Parathyroid adenoma (tissue), 2 donors: ENCODE results near the gene ZNF839.

ENCODE experiments used
- H2AFZ ChIP-seq: fragments of 300-600 bp; sonication (generic); one replicate; pipeline ENCODE4 v1.7.0; 2017; ENCODE audit warnings: antibody characterized with exemption, mild to moderate bottlenecking
- H3K27ac ChIP-seq: fragments of 300-600 bp; sonication (generic); one replicate; pipeline ENCODE4 v1.7.0; 2017
- H3K27me3 ChIP-seq: fragments of 300-600 bp; sonication (generic); one replicate; pipeline ENCODE4 v1.7.0; 2017; ENCODE audit warnings: low read length; ENCODE audit not compliant: control insufficient read depth, insufficient read depth
- H3K36me3 ChIP-seq: fragments of 300-600 bp; sonication (generic); one replicate; pipeline ENCODE4 v1.7.0; 2017; ENCODE audit warnings: low read length; ENCODE audit not compliant: control insufficient read depth, insufficient read depth
- H3K4me1 ChIP-seq: fragments of 300-600 bp; sonication (generic); one replicate; pipeline ENCODE4 v1.7.0; 2017; ENCODE audit warnings: control low read depth
- H3K4me2 ChIP-seq: fragments of 300-600 bp; sonication (generic); one replicate; pipeline ENCODE4 v1.7.0; 2017; ENCODE audit warnings: low read length
- H3K4me3 ChIP-seq: fragments of 300-600 bp; sonication (generic); one replicate; pipeline ENCODE4 v1.7.0; 2017; ENCODE audit warnings: low read depth, low read length
- H3K79me2 ChIP-seq: fragments of 300-600 bp; sonication (generic); one replicate; pipeline ENCODE4 v1.7.0; 2017; ENCODE audit warnings: control low read depth
- H3K9ac ChIP-seq: fragments of 300-600 bp; sonication (generic); one replicate; pipeline ENCODE4 v1.7.0; 2017; ENCODE audit warnings: mild to moderate bottlenecking
- H3K9me3 ChIP-seq: fragments of 300-600 bp; sonication (generic); one replicate; pipeline ENCODE4 v1.7.0; 2017; ENCODE audit warnings: low read length; ENCODE audit not compliant: control insufficient read depth
- TF ChIP-seq, protein P1 (sequence below): fragments of 300-600 bp; sonication (generic); IDR thresholded peaks from one replicate; pipeline ENCODE4 v1.7.0; 2017; ENCODE audit warnings: antibody characterized with exemption, mild to moderate bottlenecking
- donor health status: primary hyperparathyroidism.

The ZNF839 gene

DNA sequence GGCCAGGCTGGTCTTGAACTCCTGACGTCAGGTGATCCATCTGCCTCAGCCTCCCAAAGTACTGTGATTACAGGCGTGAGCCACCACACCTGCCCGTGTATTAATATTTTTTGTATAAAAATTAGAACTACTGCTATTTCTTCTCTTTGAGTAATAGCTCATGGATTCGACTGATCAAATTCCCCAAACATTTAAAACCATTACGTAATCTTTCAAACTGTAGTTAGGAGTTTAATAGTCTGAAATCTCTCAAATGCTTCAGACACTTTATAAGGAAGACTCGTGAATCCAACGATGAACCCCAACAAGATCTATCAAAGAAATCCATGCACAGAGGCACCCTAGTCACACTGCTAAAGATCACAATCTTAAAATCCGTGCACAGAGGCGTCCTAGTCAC lies 59.3 kb downstream of the ZNF839 start:
- TF ChIP-seq, protein P1, sequence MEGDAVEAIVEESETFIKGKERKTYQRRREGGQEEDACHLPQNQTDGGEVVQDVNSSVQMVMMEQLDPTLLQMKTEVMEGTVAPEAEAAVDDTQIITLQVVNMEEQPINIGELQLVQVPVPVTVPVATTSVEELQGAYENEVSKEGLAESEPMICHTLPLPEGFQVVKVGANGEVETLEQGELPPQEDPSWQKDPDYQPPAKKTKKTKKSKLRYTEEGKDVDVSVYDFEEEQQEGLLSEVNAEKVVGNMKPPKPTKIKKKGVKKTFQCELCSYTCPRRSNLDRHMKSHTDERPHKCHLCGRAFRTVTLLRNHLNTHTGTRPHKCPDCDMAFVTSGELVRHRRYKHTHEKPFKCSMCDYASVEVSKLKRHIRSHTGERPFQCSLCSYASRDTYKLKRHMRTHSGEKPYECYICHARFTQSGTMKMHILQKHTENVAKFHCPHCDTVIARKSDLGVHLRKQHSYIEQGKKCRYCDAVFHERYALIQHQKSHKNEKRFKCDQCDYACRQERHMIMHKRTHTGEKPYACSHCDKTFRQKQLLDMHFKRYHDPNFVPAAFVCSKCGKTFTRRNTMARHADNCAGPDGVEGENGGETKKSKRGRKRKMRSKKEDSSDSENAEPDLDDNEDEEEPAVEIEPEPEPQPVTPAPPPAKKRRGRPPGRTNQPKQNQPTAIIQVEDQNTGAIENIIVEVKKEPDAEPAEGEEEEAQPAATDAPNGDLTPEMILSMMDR: no peak
- no peak overlapping the region for H2AFZ ChIP-seq
- H3K79me2 ChIP-seq: peaks cover 2% of the 10 kb centered on the region
- H3K9ac ChIP-seq: no peak overlapping the region
- no peak overlapping the region for H3K27ac ChIP-seq
- H3K4me1 ChIP-seq: no peaks in the 10 kb centered on the region
- no peaks in the 10 kb centered on the region for H3K36me3 ChIP-seq
- H3K4me3 ChIP-seq: no peak overlapping the region
- H3K4me2 ChIP-seq: no peak overlapping the region
- H3K9me3 ChIP-seq: no peaks in the 10 kb centered on the region
- no peaks in the 10 kb centered on the region for H3K27me3 ChIP-seq

GRCh38 chr14:102387086-102387485 lies 67.5 kb downstream of the ZNF839 start:
- Histone ChIP-seq H2AFZ (no peak overlapping the region), H3K79me2 (peaks cover 2% of the 10 kb centered on the region), H3K4me1 (no peaks in the 10 kb centered on the region), H3K4me2 (no peak overlapping the region), H3K4me3 (no peak overlapping the region), H3K9me3 (no peaks in the 10 kb centered on the region), H3K27ac (no peak overlapping the region), H3K36me3 (no peaks in the 10 kb centered on the region), H3K9ac (no peak overlapping the region), H3K27me3 (no peaks in the 10 kb centered on the region)
- TF ChIP-seq, protein P1: no peak

GRCh38 chr14:102389246-102389645 lies 69.7 kb downstream of the ZNF839 start:
- Histone ChIP-seq H3K27ac (no peak overlapping the region), H3K27me3 (no peaks in the 10 kb centered on the region), H3K9ac (no peak overlapping the region)

DNA sequence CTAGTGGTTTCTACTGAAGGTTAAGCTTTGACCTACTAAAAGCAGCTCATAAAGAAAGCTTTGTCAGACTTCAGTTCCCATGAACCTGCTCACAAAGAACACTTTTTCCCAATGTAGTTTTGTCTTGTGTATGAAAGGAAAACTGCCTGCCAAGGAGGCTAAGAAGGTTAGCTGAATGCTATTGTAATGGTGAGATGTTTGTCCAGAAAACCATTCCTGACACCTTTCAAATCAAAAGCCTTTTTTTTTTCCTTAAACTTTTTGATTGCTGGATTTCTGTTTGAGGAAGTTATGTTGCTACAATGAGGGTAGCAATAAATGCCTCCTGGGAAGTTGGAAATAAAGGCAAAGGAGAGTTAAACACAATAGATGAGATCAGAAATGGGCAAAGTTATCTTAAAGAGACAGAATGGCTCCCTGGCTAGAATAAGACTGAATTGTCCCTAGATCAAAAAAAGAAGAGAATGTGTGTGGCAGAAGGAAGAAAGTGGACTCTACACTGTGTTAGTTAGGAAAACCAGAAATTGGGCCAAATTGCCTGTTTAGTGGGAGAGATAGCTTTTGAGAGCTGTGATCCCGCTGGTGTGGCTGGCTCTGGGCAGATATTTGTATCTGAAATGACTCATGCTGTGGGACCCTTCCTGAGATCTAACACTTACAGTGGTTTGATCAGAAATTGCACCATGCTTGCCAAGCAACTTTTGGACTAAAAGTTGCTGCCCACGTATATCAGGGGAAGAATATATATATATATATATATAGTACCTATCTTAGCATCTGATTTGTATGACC lies 70.7 kb downstream of the ZNF839 start:
- Histone ChIP-seq H3K4me2 (no peak overlapping the region), H3K36me3 (no peaks in the 10 kb centered on the region), H3K9me3 (no peaks in the 10 kb centered on the region), H3K27me3 (no peaks in the 10 kb centered on the region), H3K79me2 (peaks cover 2% of the 10 kb centered on the region), H3K9ac (no peak overlapping the region), H3K27ac (no peak overlapping the region), H2AFZ (no peak overlapping the region), H3K4me1 (no peaks in the 10 kb centered on the region), H3K4me3 (no peak overlapping the region)
- TF ChIP-seq, protein P1: no peak

More at GRCh38 chr14:102389246-102389645, 69.7 kb downstream of the ZNF839 start:
- H3K36me3 ChIP-seq: no peaks in the 10 kb centered on the region
- peaks cover 2% of the 10 kb centered on the region for H3K79me2 ChIP-seq
- no peak overlapping the region for H2AFZ ChIP-seq
- H3K4me1 ChIP-seq: no peaks in the 10 kb centered on the region
- TF ChIP-seq, protein P1: no peak
- H3K9me3 ChIP-seq: no peaks in the 10 kb centered on the region
- H3K4me2 ChIP-seq: no peak overlapping the region
- H3K4me3 ChIP-seq: no peak overlapping the region
